Measurements from ENCODE around the gene ADM2. TPM values are rescaled to one million over a fixed set of nuclear protein-coding genes. Genes with fewer than 3 reads are reported as not detected.

Gene ADM2
- polyA plus RNA-seq, 1 of the 3 experiments (the other 2 are of a cell fraction) = 0.61 TPM

DNA sequence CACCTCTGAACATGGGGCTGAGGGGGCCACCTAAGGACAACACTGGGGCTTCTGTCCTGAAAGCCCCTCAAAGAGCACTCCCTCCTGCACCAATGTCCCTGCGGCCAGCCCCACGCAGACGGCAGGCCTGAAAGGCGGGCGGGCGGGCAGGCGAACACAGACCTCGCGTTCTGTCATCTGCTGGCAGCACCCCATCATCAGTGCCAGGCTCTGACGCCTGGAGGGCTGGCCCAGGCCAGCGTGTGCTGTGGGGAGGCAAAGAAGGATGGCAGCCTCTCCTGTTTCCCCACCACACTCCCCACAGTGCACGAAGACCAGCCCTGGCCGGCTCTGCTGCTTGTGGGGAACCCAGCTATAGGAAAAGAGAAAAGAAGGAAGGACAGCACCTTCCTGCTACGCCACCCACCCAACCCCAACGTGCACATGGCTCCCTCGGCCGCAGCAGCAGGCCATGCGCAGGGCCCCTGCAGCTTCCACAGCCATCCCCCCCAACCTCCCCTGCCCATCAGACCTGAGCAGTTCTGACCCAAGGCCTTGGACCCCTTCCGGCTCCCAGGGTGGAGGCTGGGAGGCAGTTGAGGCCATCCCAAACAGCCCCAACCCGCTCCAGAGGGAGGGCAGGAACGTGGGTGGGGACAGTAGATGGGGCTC is 10.0 kb upstream of the ADM2 start:
- no peaks in the 10 kb centered on the region for H3F3A ChIP-seq (replicated peaks; ENCODE audit: insufficient read depth)
- H3K9ac ChIP-seq = no peak overlapping the region
- H3K27me3 ChIP-seq (ENCODE audit: insufficient read depth) = no peaks in the 10 kb centered on the region
- no peaks in the 10 kb centered on the region for H3K9me3 ChIP-seq
- POLR2A ChIA-PET = no interaction called here
- no peak overlapping the region for H3K4me2 ChIP-seq
- H3K9me2 ChIP-seq = no peaks in the 10 kb centered on the region
- TF ChIP-seq, protein P1, sequence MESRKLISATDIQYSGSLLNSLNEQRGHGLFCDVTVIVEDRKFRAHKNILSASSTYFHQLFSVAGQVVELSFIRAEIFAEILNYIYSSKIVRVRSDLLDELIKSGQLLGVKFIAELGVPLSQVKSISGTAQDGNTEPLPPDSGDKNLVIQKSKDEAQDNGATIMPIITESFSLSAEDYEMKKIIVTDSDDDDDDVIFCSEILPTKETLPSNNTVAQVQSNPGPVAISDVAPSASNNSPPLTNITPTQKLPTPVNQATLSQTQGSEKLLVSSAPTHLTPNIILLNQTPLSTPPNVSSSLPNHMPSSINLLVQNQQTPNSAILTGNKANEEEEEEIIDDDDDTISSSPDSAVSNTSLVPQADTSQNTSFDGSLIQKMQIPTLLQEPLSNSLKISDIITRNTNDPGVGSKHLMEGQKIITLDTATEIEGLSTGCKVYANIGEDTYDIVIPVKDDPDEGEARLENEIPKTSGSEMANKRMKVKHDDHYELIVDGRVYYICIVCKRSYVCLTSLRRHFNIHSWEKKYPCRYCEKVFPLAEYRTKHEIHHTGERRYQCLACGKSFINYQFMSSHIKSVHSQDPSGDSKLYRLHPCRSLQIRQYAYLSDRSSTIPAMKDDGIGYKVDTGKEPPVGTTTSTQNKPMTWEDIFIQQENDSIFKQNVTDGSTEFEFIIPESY (IDR thresholded peaks at IDR 0.05; ENCODE audit: borderline replicate concordance, low read depth) = no peak
- TF ChIP-seq SMC3 (IDR thresholded peaks at IDR 0.05; ENCODE audit: low read depth, low read length) (no peak), FOXM1 (IDR thresholded peaks at IDR 0.05; ENCODE audit: low read depth) (no peak), EZH2phosphoT487 (IDR thresholded peaks at IDR 0.05; ENCODE audit: borderline replicate concordance, low read depth) (no peak)
- TF ChIP-seq, protein P2, sequence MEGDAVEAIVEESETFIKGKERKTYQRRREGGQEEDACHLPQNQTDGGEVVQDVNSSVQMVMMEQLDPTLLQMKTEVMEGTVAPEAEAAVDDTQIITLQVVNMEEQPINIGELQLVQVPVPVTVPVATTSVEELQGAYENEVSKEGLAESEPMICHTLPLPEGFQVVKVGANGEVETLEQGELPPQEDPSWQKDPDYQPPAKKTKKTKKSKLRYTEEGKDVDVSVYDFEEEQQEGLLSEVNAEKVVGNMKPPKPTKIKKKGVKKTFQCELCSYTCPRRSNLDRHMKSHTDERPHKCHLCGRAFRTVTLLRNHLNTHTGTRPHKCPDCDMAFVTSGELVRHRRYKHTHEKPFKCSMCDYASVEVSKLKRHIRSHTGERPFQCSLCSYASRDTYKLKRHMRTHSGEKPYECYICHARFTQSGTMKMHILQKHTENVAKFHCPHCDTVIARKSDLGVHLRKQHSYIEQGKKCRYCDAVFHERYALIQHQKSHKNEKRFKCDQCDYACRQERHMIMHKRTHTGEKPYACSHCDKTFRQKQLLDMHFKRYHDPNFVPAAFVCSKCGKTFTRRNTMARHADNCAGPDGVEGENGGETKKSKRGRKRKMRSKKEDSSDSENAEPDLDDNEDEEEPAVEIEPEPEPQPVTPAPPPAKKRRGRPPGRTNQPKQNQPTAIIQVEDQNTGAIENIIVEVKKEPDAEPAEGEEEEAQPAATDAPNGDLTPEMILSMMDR (IDR thresholded peaks at IDR 0.05) = no peak
- TF ChIP-seq, protein P3, sequence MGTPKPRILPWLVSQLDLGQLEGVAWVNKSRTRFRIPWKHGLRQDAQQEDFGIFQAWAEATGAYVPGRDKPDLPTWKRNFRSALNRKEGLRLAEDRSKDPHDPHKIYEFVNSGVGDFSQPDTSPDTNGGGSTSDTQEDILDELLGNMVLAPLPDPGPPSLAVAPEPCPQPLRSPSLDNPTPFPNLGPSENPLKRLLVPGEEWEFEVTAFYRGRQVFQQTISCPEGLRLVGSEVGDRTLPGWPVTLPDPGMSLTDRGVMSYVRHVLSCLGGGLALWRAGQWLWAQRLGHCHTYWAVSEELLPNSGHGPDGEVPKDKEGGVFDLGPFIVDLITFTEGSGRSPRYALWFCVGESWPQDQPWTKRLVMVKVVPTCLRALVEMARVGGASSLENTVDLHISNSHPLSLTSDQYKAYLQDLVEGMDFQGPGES (IDR thresholded peaks at IDR 0.05; ENCODE audit: low read depth, low read length) = no peak
- TF ChIP-seq, protein P4, sequence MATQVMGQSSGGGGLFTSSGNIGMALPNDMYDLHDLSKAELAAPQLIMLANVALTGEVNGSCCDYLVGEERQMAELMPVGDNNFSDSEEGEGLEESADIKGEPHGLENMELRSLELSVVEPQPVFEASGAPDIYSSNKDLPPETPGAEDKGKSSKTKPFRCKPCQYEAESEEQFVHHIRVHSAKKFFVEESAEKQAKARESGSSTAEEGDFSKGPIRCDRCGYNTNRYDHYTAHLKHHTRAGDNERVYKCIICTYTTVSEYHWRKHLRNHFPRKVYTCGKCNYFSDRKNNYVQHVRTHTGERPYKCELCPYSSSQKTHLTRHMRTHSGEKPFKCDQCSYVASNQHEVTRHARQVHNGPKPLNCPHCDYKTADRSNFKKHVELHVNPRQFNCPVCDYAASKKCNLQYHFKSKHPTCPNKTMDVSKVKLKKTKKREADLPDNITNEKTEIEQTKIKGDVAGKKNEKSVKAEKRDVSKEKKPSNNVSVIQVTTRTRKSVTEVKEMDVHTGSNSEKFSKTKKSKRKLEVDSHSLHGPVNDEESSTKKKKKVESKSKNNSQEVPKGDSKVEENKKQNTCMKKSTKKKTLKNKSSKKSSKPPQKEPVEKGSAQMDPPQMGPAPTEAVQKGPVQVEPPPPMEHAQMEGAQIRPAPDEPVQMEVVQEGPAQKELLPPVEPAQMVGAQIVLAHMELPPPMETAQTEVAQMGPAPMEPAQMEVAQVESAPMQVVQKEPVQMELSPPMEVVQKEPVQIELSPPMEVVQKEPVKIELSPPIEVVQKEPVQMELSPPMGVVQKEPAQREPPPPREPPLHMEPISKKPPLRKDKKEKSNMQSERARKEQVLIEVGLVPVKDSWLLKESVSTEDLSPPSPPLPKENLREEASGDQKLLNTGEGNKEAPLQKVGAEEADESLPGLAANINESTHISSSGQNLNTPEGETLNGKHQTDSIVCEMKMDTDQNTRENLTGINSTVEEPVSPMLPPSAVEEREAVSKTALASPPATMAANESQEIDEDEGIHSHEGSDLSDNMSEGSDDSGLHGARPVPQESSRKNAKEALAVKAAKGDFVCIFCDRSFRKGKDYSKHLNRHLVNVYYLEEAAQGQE (IDR thresholded peaks at IDR 0.05; ENCODE audit: low read depth, low read length) = no peak
- peaks cover 4 to 39% of the 10 kb centered on the region in 2 experiments; a peak in 2 of 4 replicates for H3K4me1 ChIP-seq (ENCODE audit: control insufficient read depth in 1 of 2, insufficient read depth in 2 of 2, low read depth in 1 of 2, low read length in 1 of 2)
- H2AFZ ChIP-seq (ENCODE audit: low read depth) = no peak overlapping the region
- CTCF ChIA-PET = interaction anchor here (0.7 to 1.2 kb wide), 4 partner anchors 10 to 55 kb away, joined by 3 read pairs; partner anchors contain the start of gene ADM2
- no peak for DNase-seq
- WGBS (ENCODE audit: low lambda C conversion rate) = 94% methylated on average over 16 of the region's 21 CpGs
- H3K79me2 ChIP-seq (ENCODE audit: insufficient read depth) = peaks cover 63% of the 10 kb centered on the region
- no peak overlapping the region; a peak in 1 of 4 replicates for H3K27ac ChIP-seq (ENCODE audit: low read depth in 2 of 2, low read length in 1 of 2)
- peaks cover 0 to 15% of the 10 kb centered on the region in 2 experiments for H3K36me3 ChIP-seq (replicated peaks in 1 of 2; ENCODE audit: control insufficient read depth in 1 of 2, insufficient read depth in 2 of 2, low read length in 1 of 2)
- peaks cover 65% of the 10 kb centered on the region for H4K20me1 ChIP-seq (ENCODE audit: insufficient read depth)
- no peak overlapping the region for H3K4me3 ChIP-seq (ENCODE audit: low read depth in 2 of 2, low read length in 1 of 2)

Measured in SK-N-SH (cell line).